CD4-positive, alpha-beta T cell treated with Interleukin-10 for 1 hour (primary cell): ENCODE results near the gene HLA-DQB2.
"Not testable (repeated sequence)": the region's sequence is repeated elsewhere in the genome, so short reads cannot be mapped to it uniquely, and the experiment has no call there.

ENCODE experiments used
- DNase-seq: peaks from one replicate; pipeline ENCODE4 v3.0.0-alpha.2; 2020

Gene HLA-DQB2

DNA sequence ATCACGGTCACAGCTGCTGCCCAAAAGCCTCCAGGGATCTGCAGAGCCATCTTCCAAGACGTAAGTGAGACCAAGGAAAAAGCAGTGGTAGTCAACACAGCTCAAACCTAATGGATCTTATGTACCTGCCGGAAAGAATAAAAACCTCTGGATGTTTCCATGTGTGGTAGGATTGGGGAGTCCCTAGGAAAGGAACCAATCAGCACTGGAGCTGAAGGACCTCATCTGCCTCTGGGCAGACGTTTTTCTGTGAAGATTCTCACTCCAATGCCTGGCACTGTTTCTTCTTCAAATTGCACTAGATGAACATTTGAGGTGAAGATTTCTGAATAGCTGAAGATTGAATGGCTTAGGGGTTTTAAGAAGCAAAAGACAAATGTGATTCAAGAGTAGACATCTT, at the start of gene HLA-DQB2:
Gene HLA-DQB2 (minus strand): TSS at position 112 of the 400 bp plus-strand sequence. CDS start 62 bp downstream, at position 50.
- no peak for DNase-seq

DNA sequence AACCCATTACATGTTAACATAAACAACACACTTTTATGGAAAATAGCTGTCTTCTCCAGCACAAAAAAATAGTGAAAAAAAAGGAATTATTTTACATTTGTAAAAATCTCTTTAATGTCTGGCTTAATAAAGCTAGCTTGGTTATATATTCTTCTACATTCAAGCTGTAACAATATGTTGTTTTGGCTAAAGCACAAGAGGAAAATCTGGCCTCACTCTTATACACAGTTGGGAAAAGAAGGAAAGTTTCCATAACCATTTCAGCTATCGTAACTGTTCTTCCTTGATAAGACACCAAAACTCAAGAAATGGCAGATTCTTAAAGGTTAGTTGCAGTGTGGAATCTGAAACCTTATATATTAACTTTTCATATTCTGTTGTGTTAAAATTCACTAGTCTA, 45.8 kb upstream of the HLA-DQB2 start:
- no peak for DNase-seq

DNA sequence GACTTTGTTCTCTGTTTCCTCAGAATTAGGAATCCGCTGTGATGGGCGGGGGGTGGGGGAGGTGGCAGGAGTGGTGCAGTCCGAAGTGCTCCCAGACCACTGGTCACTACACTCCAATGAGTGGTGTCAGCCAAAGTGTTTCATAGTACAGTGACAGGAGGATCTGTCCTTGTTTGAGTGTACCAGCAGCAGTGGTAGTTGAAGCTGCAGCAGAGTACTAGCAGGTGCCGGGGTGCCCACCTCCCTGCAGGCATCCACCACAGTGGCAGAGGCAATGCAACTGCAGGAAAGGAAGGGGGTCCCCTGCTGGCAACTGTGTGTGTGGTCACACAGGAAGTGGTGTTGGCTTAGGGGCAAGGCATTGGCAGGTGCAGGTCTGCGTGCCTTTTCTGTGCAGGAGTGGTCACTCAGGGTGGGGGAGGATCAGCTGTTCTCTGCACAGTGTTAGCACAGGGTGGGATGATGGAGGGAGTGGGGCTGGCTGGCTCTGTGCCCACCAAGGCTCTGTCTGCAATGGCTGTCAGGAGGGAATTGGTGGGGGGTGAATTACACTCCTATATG, 43.8 kb upstream of the HLA-DQB2 start:
- no peak for DNase-seq

DNA sequence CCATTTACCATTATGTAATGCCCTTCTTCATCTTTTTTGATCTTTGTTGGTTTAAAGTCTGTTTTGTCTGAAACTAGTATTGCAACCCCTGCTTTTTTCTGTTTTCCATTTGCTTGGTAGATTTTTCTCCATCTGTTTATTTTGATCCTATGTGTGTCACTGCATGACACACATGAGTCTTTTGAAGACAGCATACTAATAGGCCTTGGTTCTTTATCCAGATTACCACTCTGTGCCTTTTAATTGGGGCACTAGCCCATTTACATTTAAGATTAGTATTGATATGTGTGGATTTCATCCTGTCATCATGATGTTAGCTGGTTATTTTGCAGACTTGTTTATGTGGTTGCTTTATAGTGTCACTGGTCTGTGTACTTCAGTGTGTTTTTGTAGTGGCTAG, 42.1 kb upstream of the HLA-DQB2 start:
- not testable (repeated sequence) for DNase-seq

DNA sequence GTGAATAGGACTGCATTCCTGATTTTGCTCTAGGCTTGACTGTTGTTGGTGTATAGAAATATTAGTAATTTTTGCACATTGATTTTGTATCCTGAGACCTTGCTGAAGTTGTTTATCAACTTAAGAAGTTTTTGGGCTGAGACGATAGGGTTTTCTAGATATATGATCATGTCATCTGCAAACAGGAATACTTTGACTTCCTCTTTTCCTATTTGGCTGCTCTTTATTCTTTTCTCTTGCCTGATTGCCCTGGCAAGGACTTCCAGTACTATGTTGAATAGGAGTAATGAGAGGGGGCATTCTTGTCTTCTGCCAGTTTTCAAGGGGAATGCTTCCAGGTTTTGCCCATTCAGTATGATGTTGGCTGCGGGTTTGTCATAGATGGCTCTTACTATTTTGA, 40.1 kb upstream of the HLA-DQB2 start:
- no peak for DNase-seq

DNA sequence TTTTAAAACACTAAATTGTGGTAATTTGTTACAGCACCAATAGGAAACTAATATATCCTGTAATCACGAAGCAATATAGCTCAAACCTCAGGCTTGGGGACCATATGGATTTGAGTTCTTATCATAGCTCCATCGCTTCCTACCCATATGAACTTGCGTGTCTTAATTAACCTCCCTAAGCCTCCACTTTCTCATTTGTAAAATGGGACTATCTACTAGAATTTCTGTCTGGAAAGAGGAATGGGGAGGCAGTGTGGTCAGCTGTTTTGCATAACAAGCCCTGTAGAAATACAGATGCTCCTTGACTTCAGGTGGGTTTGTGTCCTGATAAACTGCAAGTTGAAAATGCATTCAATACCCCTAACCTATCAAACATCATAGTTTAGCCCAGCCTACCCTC, 36.4 kb upstream of the HLA-DQB2 start:
- DNase-seq, result no peak

DNA sequence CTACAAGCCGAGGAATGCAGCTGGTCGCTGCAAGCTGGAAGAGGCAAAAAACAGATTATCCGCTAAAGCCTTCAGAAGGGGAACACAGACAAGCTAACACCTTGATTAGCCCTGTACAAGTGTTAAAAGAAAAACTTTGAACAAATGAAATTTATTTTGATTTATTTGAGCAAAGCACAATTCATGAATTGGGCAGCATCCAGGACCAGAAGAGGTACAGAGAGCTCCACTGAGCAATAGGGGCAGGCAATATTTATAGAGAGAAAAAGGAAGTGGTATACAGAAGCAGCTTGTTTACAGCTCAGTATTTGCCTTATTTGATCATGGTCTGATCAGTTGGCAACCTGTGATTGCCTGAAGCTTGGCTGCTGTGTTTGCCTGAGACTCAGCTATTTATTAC, 35.8 kb upstream of the HLA-DQB2 start:
- no peak for DNase-seq

DNA sequence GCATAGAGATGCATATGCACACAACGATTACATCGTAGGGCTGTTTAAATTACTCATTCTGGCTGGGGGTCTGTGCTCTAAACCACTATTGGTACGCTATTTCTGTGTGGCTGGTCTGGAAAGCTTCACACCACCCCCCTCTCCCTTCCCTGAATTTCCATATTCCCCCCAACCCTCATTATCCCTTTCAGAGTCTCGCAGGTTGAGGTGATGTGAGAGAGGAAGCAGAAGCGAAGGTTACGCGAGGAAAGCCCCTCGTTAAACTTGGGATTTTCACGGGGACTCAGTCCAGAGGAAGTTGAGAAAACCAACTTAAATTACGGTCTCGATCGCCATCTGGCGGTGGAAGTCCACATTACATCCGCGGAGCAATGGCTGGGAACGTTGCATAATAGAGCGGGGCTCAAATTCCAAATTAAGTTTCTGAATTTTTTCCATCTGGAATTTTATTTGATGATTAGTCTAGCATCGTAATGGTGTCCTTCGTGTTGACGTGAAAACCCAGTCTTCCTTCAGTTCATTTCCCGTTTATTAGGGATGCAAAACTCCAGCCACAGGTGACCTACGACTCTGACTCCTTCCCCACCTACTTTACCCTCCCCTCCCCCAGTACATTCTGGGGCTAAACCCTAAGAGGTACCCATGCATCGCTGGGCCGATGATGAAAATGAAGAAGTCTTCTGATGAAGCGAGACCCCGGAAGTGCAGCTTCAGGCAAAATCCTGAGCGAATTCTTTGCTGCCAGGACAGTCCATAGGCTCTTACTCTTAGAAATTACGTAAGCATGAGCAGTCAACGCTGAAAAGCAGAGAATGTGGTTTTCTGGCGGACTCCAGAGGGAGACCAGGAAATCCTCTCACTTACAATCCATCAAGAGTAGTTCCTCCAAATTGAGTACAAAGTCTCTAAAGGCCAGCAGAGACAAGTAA, 33.8 kb upstream of the HLA-DQB2 start:
- DNase-seq, result peak; percentile 78

DNA sequence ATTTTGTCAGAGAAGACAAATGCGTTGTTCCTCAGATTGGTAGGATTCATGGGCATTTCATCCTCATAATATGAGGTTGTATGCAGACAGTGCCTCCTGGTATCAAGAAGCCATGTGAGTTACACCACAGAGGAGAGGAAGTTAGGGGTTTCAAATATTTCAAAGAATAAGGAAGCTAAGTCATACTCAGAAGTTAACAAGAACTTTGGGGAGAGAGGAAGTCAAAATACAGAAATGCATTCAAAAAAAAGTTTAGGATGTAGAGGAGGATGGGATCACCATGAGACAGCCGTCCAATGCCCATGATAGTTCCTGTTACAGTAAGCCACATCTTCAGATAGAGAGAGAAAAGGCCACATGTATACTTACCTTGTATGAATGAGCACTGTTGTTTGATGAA, 31.2 kb upstream of the HLA-DQB2 start:
- DNase-seq, result peak; percentile 2

DNA sequence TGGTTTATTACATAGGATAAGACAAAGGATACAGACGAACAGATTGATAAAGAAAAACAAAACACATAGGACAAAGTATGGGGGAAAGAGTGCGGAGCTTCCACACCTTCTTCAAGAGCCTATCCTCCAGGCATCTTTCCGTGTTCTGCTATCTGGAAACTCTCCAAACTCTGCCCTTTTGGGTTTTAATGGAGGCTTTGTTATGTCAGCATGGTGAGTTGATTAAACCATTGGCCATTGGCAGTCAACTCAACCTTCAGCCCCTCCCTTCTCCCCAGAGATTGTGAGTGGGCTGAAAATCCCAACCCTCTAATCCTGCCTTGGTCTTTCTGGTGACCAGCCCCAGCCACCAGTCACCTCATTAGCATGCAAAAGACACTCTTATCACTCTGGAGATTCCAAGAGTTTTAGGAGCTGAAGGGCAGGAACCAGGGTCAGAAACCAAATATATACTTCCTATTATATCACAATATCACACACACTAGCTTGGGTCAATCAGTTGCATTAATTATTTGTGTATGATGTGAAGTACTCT, 29.6 kb upstream of the HLA-DQB2 start:
- no peak for DNase-seq

DNA sequence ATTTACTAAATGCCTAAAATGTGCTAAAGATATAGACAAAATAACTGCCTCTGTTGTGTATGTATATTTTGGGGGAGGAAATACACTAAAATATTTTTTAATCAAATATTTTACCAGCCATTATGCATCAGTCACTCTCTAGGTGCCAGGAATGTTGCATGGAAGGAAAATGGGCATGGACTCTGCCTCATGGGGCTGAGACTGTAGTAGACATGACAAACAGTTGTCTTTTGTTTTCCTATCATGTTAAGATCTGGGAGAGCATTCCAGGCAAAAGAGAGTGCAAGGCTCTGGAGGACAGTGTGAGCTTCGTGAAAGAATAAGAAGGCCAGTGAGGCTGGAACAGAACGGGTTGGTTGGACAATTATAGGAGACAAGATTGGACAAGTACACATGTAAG, 27.0 kb upstream of the HLA-DQB2 start:
- no peak for DNase-seq

DNA sequence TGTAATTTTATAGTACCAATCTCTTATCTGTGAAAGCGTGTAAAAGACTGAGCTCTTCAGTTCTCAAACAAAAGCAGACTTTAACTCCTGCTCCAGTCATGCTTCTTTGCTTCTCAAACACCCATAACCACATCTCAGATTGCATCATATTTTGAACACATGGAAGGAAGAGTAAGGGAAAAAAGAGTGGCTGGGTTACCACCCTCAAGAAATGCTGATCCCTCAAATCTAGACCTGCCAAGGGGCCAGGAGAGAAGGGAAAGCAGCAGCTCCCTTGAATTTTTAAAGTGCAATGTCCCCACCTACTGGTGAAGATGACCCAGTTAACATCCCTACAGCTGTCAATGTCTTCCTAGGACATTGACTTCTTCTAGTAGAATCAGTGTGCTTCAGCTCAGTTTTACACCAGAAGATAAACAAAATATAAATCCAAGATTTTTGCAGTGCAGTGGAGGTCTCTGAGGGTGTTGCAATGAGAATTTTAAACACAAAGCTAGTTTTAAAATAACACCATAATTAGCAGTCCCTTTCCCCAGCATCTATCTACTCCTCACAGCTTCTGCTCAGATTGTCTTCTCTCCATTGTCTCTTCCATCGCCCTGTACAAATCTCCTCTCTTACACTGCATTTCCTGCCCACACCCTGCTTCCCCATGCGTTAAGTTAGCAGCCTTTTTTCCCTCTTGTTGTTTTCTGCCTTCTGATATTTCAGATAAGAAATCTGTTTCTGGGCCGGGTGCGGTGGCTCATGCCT, 22.6 kb upstream of the HLA-DQB2 start:
- peak; percentile 61 for DNase-seq

DNA sequence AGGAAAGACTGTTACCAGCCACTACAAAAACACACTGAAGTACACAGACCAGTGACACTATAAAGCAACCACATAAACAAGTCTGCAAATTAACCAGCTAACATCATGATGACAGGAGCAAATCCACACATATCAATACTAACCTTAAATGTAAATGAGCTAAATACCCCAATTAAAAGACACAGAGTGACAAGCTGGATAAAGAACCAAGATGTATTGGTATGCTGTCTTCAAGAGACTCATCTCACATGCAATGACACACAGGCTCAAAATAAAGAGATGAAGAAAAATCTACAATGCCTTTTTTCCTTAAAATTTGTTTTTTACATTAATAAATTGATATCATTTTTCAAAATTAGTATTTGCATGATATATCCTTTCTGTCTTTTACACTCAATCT, 19.6 kb upstream of the HLA-DQB2 start:
- DNase-seq, result not testable (repeated sequence)

DNA sequence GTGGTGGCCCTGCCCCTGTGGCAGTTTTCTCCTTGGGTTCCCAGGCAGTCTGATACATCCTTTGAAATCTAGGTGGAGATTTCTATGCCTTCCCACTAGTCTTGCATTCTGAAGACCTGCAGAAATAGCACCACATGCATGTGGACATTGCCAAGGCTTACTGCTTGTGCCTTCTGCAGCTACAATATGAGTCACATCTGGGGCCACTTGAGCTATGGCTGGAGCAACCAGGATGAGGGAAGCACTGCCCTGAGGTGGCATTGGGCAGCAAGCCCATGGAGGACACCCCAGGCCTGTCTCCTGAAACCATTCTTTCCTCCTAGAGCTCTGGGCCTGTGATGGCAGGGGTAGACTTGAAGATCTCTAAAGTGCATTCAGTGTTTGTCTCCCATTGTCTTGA, 15.7 kb upstream of the HLA-DQB2 start:
- no peak for DNase-seq

DNA sequence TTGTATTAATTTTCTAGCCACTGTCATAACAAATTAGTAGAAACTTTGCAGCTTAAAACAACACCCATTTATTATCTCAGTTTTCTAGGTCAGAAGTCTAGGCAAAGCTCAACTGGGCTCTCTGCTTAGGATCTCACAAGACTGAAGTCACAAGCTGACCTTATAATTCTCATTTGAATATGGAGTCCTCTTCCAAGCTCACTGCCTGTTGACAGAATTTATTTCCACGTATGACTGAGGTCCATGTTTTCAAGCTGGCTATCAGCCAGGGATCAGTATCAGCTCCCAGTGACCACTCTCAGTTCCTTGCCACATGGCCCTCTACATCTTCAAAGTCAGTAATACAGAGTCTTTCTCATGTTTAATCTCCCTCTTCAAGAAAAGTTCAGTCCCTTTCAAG, 11.7 kb upstream of the HLA-DQB2 start:
- DNase-seq, result no peak

DNA sequence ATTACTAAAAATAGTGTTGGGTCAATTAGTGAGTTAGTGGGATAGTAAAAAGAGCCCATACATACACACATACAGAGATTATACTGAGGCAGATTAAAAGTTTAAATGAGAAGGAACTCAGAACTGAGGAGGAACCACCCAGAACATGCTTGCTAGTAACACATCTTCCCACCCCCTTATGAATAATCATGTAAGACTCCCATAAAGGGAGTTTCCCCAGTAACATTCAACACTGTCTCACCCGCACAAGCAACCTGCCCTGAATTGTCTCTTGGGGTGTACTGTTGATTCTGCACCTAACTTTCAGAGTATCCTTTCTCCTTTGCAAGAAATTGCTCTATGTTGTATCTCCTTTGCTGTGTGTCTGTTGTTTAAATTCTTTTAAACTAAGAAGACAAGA, 11.1 kb upstream of the HLA-DQB2 start:
- DNase-seq, result no peak

DNA sequence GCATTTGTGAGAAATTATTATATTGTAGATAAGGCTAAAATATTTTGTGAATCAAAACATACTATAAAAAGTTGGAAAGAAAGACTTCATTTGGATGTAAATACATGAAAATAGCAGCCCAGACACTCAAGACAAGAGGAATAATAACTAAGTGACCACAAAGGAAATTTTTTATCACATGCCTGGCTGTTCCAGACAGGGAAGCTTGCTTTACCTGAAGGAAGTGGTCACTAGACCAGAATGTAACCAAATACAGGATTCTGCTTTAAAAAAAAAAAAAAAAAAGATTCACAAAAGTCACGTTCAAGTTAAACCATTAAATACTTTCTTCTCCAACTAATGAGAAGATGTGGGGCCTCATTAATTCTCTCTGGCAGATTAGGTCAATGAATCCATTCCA, 9.3 kb upstream of the HLA-DQB2 start:
- no peak for DNase-seq

DNA sequence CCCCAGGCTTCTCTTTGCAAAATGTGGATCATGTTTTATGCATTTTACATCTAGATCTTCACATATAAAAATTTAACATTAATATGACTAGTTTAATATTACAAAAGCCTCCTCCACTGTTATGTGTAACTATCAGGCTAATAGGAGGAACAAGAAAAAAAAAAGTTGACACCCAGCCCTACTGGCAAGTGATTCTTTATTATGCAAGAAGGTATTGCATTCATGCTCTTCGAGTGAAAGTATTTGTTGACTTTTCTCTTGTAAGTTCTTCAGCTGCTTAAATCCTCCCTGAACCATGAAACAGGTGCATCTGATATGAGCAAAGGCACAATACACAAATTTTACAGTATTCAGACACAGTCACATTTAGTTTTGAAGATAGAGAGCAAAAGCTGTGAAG, 716 bp upstream of the HLA-DQB2 start:
- DNase-seq, result no peak

DNA sequence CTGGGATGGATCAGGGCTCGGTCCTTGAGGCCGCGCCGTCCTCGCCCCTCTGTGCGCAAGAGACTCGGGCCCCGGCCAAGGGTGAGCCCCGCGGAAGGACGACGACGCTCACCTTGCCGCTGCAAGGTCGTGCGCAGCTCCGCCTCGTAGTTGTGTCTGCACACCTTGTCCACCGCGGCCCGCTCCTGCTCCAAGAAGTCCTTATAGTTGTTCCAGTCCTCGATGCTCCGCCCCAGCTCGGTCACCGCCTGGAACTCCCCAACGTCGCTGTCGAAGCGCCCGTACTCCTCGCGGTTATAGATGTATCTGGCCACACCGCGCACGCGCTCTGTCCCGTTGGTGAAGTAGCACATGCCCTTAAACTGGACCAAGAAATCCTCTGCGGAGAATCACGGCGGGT, 1.8 kb downstream of the HLA-DQB2 start:
- DNase-seq, result no peak

DNA sequence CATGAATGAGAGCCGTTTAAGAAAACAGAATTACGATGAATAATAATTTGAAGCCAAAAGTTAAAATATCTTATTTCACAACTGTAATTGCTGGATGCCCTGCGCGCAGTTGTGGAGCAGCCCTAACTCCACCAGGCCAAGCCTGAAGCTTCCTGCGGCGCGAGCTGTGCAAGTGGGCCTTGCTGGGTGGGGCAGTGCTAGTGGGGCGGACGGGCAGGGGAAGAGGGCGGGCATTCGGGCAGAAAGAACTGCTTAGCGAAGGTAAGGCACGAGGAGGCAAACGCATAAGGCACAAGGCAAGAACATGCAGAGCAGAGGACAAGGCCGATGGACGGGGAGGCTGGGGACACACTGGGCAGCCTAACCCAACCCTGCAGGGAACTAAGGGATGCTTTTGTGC, 2.3 kb downstream of the HLA-DQB2 start:
- DNase-seq, result no peak

DNA sequence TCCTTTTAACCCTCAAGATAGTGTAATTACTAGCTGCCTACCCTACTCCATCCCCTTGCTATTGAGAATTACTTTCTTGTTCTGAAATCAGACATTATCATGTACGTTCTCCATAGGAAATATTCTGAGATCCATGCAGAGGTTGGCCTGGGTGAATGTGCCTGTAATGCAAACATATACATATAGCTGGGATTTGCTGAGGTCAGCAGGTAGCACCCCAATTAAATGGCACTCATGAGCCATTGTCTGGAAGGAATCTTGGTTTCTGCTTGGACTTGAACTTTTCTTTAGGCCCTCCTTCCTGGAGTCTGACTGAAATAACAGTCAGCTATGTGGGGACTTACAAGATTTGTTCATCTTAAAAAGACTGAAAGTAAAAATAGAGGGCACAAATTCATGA, 3.7 kb downstream of the HLA-DQB2 start:
- no peak for DNase-seq

DNA sequence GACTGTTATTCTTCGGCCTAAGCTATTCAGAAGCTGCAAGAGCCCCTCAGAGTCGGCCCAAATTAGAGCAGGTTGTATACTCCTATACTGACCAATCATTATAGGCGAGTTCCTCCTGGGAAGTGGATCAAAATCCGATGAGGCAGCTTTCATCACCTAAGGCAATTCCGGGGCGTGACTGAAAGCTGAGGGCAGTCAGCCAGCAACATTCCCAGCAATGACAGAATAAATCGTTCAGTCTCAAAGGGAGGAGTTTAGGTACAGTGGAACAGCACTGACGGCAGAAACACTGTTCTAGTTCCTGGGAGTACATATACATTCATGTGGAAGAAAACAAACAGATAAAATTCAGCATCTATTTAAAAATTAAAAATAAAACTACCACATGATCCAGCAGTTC, 10.8 kb downstream of the HLA-DQB2 start:
- DNase-seq, result no peak

DNA sequence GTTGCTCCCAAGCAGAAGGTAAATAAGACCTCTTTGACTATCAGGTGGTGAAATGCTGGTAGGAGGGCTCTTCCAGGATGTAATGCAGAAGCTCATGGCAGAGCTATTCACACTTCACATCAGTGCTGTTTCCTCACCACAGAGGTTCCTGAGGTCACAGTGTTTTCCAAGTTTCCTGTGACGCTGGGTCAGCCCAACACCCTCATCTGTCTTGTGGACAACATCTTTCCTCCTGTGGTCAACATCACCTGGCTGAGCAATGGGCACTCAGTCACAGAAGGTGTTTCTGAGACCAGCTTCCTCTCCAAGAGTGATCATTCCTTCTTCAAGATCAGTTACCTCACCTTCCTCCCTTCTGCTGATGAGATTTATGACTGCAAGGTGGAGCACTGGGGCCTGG, 17.7 kb downstream of the HLA-DQB2 start:
- not testable (repeated sequence) for DNase-seq

DNA sequence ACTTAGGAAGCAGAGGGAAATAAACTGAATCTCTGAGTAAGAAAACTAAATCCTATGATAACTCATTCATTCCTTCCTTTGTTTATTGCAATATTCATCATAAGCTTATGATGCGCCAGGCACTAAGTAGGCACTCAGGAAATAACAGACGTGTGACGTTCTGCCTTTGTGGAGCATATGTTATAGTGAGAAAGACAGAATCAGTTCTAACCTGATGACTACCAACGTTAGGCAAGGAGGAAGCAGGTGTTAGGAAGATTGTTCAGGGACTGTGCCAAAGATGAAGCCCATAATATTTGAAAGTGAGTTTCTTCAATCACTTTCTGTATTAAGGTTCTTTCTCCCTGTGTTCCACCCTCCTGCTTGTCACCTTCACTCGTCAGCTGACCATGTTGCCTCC, 18.6 kb downstream of the HLA-DQB2 start:
- no peak for DNase-seq
